B cell (primary cell): ENCODE results near the gene SUGCT.

Experiments used
- CTCF ChIP-seq: fragments of 200-600 bp; IDR thresholded peaks from one replicate; pipeline ENCODE4 v1.8.0; 2022; ENCODE audit warnings: antibody characterized with exemption, mild to moderate bottlenecking
- EZH2 ChIP-seq: IDR thresholded peaks from 2 replicates; pipeline ENCODE4 v1.6.1; 2012; ENCODE audit warnings: borderline replicate concordance, low read depth, mild to moderate bottlenecking, moderate library complexity, low read length; ENCODE audit not compliant: insufficient read depth, poor library complexity, severe bottlenecking

- TF ChIP-seq CTCF, result no peak
- TF ChIP-seq EZH2, result no peak
Observed at GRCh38 chr7:40211276-40212003, 76.6 kb downstream of the SUGCT start.
